H1 (cell line): ENCODE measurements around the gene NOC2L. TPM values are rescaled to one million over a fixed set of nuclear protein-coding genes. Genes with fewer than 3 reads are reported as not detected.
A peak's percentile ranks its signal among the peaks of the same experiment; 100 is the strongest.

Experiments
- CTCF ChIA-PET: fragments of 300-600 bp; sonication (Branson Sonifier 250); formaldehyde crosslinking; loops from one replicate; lab custom pipeline; 2021; ENCODE audit not compliant: partially characterized antibody; lab: Charles Lee
- POLR2A ChIA-PET: fragments of 300-600 bp; sonication (Branson Sonifier 250); formaldehyde crosslinking; loops from one replicate; lab custom pipeline; 2021; ENCODE audit warnings: inconsistent platforms; ENCODE audit not compliant: partially characterized antibody; lab: Charles Lee
- DNase-seq, 2 experiments: peaks; one replicate each; pipeline versions ENCODE4 v3.0.0 to v3.0.0-alpha.2; 2010 to 2022; ENCODE audit warnings: low spot score in 2 of 2, low read depth in 1 of 2, mixed read lengths in 1 of 2
- FAIRE-seq: peaks from 2 replicates; lab custom pipeline; 2011; peaks lifted over from hg19 to GRCh38; lab: Jason Lieb, UNC
- H2AFZ ChIP-seq: 2 replicates; pipeline ENCODE4 v1.8.1; 2012; ENCODE audit warnings: low read length, inconsistent platforms
- H2AK5ac ChIP-seq: 2 replicates; pipeline ENCODE4 v1.6.1; 2013; ENCODE audit warnings: low read depth, low read length
- H2BK120ac ChIP-seq: replicated peaks from 2 replicates; pipeline ENCODE3; 2013; ENCODE audit warnings: low read depth, low read length, inconsistent platforms
- H2BK12ac ChIP-seq: 2 replicates; pipeline ENCODE4 v1.6.1; 2013; ENCODE audit warnings: low read depth, low read length
- H2BK15ac ChIP-seq: 2 replicates; pipeline ENCODE4 v1.6.1; 2013; ENCODE audit warnings: low read length
- H2BK20ac ChIP-seq: 2 replicates; pipeline ENCODE4 v1.6.1; 2013; ENCODE audit warnings: low read length
- H2BK5ac ChIP-seq: 2 replicates; pipeline ENCODE4 v1.6.1; 2013; ENCODE audit warnings: low read depth, low read length
- H3K14ac ChIP-seq: 2 replicates; pipeline ENCODE4 v1.6.1; 2013; ENCODE audit warnings: inconsistent platforms; ENCODE audit not compliant: insufficient read length
- H3K18ac ChIP-seq: 2 replicates; pipeline ENCODE4 v1.6.1; 2013; ENCODE audit warnings: low read length; ENCODE audit errors: extremely low read depth
- H3K23ac ChIP-seq: 2 replicates; pipeline ENCODE4 v1.6.1; 2013; ENCODE audit warnings: inconsistent platforms; ENCODE audit not compliant: insufficient read length
- H3K23me2 ChIP-seq: 2 replicates; pipeline ENCODE4 v1.6.1; 2013; ENCODE audit warnings: low read depth, low read length
- H3K27ac ChIP-seq: 2 replicates; pipeline ENCODE4 v1.6.1; 2011; ENCODE audit warnings: low read depth, low read length, inconsistent platforms
- H3K27me3 ChIP-seq, 4 experiments: replicated peaks in 1 of 4; 1 replicate in 1 of 4; 2 replicates in 3 of 4; pipeline versions ENCODE4 v1.6.1 to v1.8.1; 2011 to 2013; ENCODE audit warnings: low read length in 3 of 4, mild to moderate bottlenecking in 3 of 4, inconsistent platforms in 2 of 4, mixed read lengths in 2 of 4, moderate library complexity in 1 of 4; ENCODE audit not compliant: control insufficient read depth in 3 of 4, insufficient read depth in 3 of 4; ENCODE audit errors: extremely low read depth in 1 of 4
- H3K36me3 ChIP-seq, 4 experiments: 2 replicates each; pipeline versions ENCODE4 v1.6.1 to v1.8.1; 2011 to 2013; ENCODE audit warnings: mild to moderate bottlenecking in 4 of 4, low read length in 3 of 4, moderate library complexity in 2 of 4, control low read depth in 1 of 4, inconsistent platforms in 1 of 4; ENCODE audit not compliant: insufficient read depth in 4 of 4, control insufficient read depth in 2 of 4
- H3K4ac ChIP-seq: replicated peaks from 2 replicates; pipeline ENCODE3; 2013; ENCODE audit warnings: low read length, low read depth, mixed read lengths, inconsistent platforms; ENCODE audit not compliant: insufficient read length
- H3K4me1 ChIP-seq, 4 experiments: replicated peaks in 1 of 4; 1 replicate in 1 of 4; 2 replicates in 3 of 4; pipeline versions ENCODE4 v1.6.1 to v1.8.1; 2011 to 2013; ENCODE audit warnings: low read length in 3 of 4, inconsistent platforms in 2 of 4, mixed read lengths in 1 of 4; ENCODE audit not compliant: insufficient read depth in 4 of 4, control insufficient read depth in 3 of 4
- H3K4me2 ChIP-seq, 2 experiments: 2 replicates each; pipeline versions ENCODE4 v1.6.1 to v1.8.1; 2011 to 2013; ENCODE audit warnings: low read depth in 2 of 2, low read length in 2 of 2, control low read depth in 1 of 2, inconsistent platforms in 1 of 2, mild to moderate bottlenecking in 1 of 2; ENCODE audit not compliant: insufficient read depth in 1 of 2
- H3K4me3 ChIP-seq, 4 experiments: fragments of 200-600, 300-600 bp in 1 of 4; sonication (generic), shearing (Covaris generic), sonication (Bioruptor Twin) in 1 of 4; 2 replicates each; pipeline versions ENCODE4 v1.5.1 to v1.8.1; 2011 to 2016; ENCODE audit warnings: low read length in 4 of 4, low read depth in 3 of 4, control low read depth in 2 of 4, inconsistent platforms in 2 of 4, mild to moderate bottlenecking in 2 of 4, mixed read lengths in 1 of 4, moderate library complexity in 1 of 4; ENCODE audit not compliant: insufficient read depth in 2 of 4; ENCODE audit errors: extremely low read depth in 1 of 4
- H3K56ac ChIP-seq: replicated peaks from 2 replicates; pipeline ENCODE3; 2013; ENCODE audit warnings: low read depth, mild to moderate bottlenecking, mixed read lengths, low read length, inconsistent platforms; ENCODE audit not compliant: insufficient read length
- H3K79me1 ChIP-seq: 2 replicates; pipeline ENCODE4 v1.6.1; 2013; ENCODE audit warnings: low read depth, low read length, control low read depth
- H3K79me2 ChIP-seq, 2 experiments: 2 replicates each; pipeline versions ENCODE4 v1.6.1 to v1.8.1; 2012 to 2013; ENCODE audit warnings: low read length in 2 of 2, mild to moderate bottlenecking in 2 of 2, inconsistent platforms in 1 of 2; ENCODE audit not compliant: insufficient read depth in 2 of 2, control insufficient read depth in 1 of 2
- H3K9ac ChIP-seq, 4 experiments: replicated peaks in 1 of 4; 1 replicate in 1 of 4; 2 replicates in 3 of 4; pipeline versions ENCODE4 v1.6.1 to v1.8.1; 2011 to 2013; ENCODE audit warnings: low read depth in 3 of 4, low read length in 3 of 4, control low read depth in 2 of 4, mild to moderate bottlenecking in 2 of 4, moderate library complexity in 2 of 4, inconsistent platforms in 1 of 4; ENCODE audit errors: extremely low read depth in 1 of 4
- H3K9me3 ChIP-seq, 2 experiments: 2 replicates each; pipeline versions ENCODE4 v1.6.1 to v1.8.1; 2012 to 2013; ENCODE audit warnings: mild to moderate bottlenecking in 2 of 2, moderate library complexity in 2 of 2, control low read depth in 1 of 2, inconsistent platforms in 1 of 2, low read depth in 1 of 2, low read length in 1 of 2, mixed read lengths in 1 of 2; ENCODE audit not compliant: insufficient read depth in 2 of 2
- H4K20me1 ChIP-seq, 2 experiments: replicated peaks in 1 of 2; 2 replicates each; pipeline versions ENCODE3 to v1.8.1; 2011 to 2013; ENCODE audit warnings: inconsistent platforms in 2 of 2, low read length in 2 of 2, mild to moderate bottlenecking in 1 of 2; ENCODE audit not compliant: insufficient read depth in 2 of 2, control insufficient read depth in 1 of 2
- H4K5ac ChIP-seq: 2 replicates; pipeline ENCODE4 v1.6.1; 2013; ENCODE audit warnings: low read length, low read depth, mixed read lengths, inconsistent platforms; ENCODE audit not compliant: insufficient read length
- H4K8ac ChIP-seq: 2 replicates; pipeline ENCODE4 v1.8.0; 2013; ENCODE audit warnings: mild to moderate bottlenecking, moderate library complexity, low read length, inconsistent platforms; ENCODE audit not compliant: insufficient read depth; ENCODE audit errors: extremely low read depth
- H4K91ac ChIP-seq: replicated peaks from 2 replicates; pipeline ENCODE3; 2013; ENCODE audit warnings: low read length, mixed read lengths, inconsistent platforms; ENCODE audit not compliant: insufficient read length
- CREB1 ChIP-seq: IDR thresholded peaks from 2 replicates; pipeline ENCODE4 v1.6.1; 2012; ENCODE audit warnings: inconsistent platforms
- GABPA ChIP-seq: IDR thresholded peaks from 2 replicates; pipeline ENCODE4 v1.6.1; 2011; ENCODE audit warnings: mild to moderate bottlenecking, low read length, moderate library complexity, borderline replicate concordance; ENCODE audit not compliant: insufficient read depth
- KDM4A ChIP-seq: IDR thresholded peaks from one replicate; pipeline ENCODE4 v1.7.1; 2012; ENCODE audit warnings: low read depth, mild to moderate bottlenecking, moderate library complexity, low read length, inconsistent platforms; ENCODE audit not compliant: severe bottlenecking
- SIRT6 ChIP-seq: IDR thresholded peaks from one replicate; pipeline ENCODE4 v1.7.1; 2012; ENCODE audit warnings: low read length, inconsistent platforms
- WGBS, 2 experiments: shearing (Covaris generic) in 1 of 2; methylation state at CpG; one replicate each; pipeline versions ENCODE4 v1.1.6 to v1.1.7; 2013 to 2015; ENCODE audit warnings: low lambda C conversion rate in 2 of 2, mixed read lengths in 2 of 2, inconsistent platforms in 1 of 2, low coverage in 1 of 2, missing lambda C conversion rate in 1 of 2; ENCODE audit not compliant: insufficient replicate concordance in 2 of 2, insufficient coverage in 1 of 2, insufficient read length in 1 of 2; ENCODE audit errors: extremely low coverage in 1 of 2, missing lambda C conversion rate in 1 of 2; 5-methylcytosine and 5-hydroxymethylcytosine counted together
- polyA plus RNA-seq, 7 experiments: library from polyadenylated mRNA; depleted of rRNA in 3 of 7; stranded (reverse) in 5 of 7; unstranded in 2 of 7; fragments of >200 nt in 5 of 7; fragments of 200-250 nt in 2 of 7; gene quantifications; 1 replicate in 5 of 7; 2 replicates in 1 of 7; 4 replicates in 1 of 7; pipeline versions ENCODE4 v1.2.1 to v1.2.3, GENCODE V29; 2011 to 2013; ENCODE audit warnings: missing spikeins in 2 of 7, mixed read lengths in 2 of 7
- total RNA-seq: library from RNA; stranded (reverse); fragmentation: NEBNext Ultra II Directional; extraction: Animal tissue kit (Norgen Biotek cat#: 25700); gene quantifications from 2 replicates; pipeline ENCODE4 v1.2.1, GENCODE V29; 2021

Gene NOC2L
- total and polyA plus RNA-seq, 2 of the 8 experiments (the other 6 are each of a cell fraction or from before 2014, with no cell fraction given) = 74.7 to 130 TPM

DNA sequence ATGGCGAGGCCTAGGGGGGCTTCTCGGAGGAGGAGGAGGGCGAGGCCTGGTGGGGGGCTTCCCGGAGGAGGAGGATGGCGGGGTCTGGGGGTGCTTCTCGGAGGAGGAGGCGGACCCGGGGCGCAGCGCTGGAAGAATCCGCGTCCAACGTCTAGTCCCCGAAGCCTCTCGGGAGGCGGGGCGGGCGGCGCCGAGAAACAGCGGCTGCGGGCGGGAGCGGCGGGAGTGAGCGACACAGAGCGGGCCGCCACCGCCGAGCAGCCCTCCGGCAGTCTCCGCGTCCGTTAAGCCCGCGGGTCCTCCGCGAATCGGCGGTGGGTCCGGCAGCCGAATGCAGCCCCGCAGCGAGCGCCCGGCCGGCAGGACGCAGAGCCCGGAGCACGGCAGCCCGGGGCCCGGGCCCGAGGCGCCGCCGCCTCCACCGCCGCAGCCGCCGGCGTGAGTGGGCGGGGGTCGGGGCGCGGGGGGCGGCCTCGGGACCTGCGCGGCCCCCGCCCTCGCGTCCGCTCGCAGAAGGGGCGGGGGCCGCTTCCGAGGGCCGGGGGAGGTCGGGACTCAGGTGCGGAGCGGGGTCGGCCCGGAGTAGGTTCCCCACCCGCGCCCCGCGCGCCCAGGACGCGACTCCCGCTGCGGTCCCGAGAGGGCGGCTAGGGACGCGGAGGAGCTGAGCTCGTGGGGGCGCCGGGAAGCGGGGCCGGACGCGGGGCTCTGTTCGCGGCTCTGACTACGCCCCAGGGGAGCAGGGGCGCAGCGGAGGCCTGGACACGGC lies 1.5 kb upstream of the NOC2L start, which contains the start of gene KLHL17:
TSS of gene KLHL17 (plus strand) at position 222 of the 769 bp plus-strand sequence. CDS start at position 332, 110 bp downstream.
- H3K4me3 ChIP-seq = peak within 1 kb of the TSS; percentile 49 to 100 (median 58)
- H3K18ac ChIP-seq = peak within 1 kb of the TSS; percentile 48; the same call in 1 of the 2 replicates
- H2AFZ ChIP-seq = no peak within 1 kb of the TSS
- H3K23me2 ChIP-seq = peaks cover 10% of the 10 kb centered on the region
- FAIRE-seq (no peak), DNase-seq (peak in 1 of 2 experiments; percentile 89)
- H4K20me1 ChIP-seq = peaks cover 13 to 28% of the 10 kb centered on the region in 2 experiments
- H3K14ac ChIP-seq = no peak within 1 kb of the TSS
- peaks cover 2 to 29% (median 18%) of the 10 kb centered on the region in 4 experiments for H3K36me3 ChIP-seq
- peaks cover 0 to 14% of the 10 kb centered on the region in 2 experiments; a peak in 3 of 4 replicates for H3K79me2 ChIP-seq
- H2BK5ac ChIP-seq = no peak within 1 kb of the TSS; the same call in 1 of the 2 replicates
- H3K4me2 ChIP-seq = peak within 1 kb of the TSS; percentile 60 to 81
- no peak within 1 kb of the TSS for H3K27ac ChIP-seq
- no peak within 1 kb of the TSS for H2BK20ac ChIP-seq
- ChIA-PET POLR2A (interaction anchor here (0.5 to 1.1 kb wide), 3 partner anchors 12 to 133 kb away, joined by 4 to 5 read pairs (median 4); no protein-coding TSS in a partner anchor), CTCF (interaction anchor here (1.1 to 2.1 kb wide), 2 partner anchors 15 to 31 kb away, joined by 3 to 8 read pairs; no protein-coding TSS in a partner anchor)
- no peak within 1 kb of the TSS for H3K56ac ChIP-seq
- H3K9me3 ChIP-seq = no peaks in the 10 kb centered on the region; a peak in 1 of 4 replicates
- no peak within 1 kb of the TSS for H4K91ac ChIP-seq
- H2BK12ac ChIP-seq = no peak within 1 kb of the TSS
- peaks cover 14% of the 10 kb centered on the region for H3K79me1 ChIP-seq
- no peak within 1 kb of the TSS for H4K5ac ChIP-seq
- no peak for TF ChIP-seq SIRT6
- peak; percentile 74 for TF ChIP-seq KDM4A
- TF ChIP-seq CREB1 = peak; percentile 56
- peak; percentile 27; the same call in 1 of the 2 replicates for TF ChIP-seq GABPA
- H2BK120ac ChIP-seq = no peak within 1 kb of the TSS
- peaks cover 4 to 22% (median 16%) of the 10 kb centered on the region in 4 experiments for H3K27me3 ChIP-seq
- 0 out of 2 replicates have a peak within 1 kb of the TSS, but pooled peaks have one; percentile 72 for H2BK15ac ChIP-seq
- H3K4me1 ChIP-seq = peaks cover 0 to 9% (median 3%) of the 10 kb centered on the region in 4 experiments; a peak in 5 of 7 replicates
- WGBS, 2 experiments = 0% methylated on average over 2 of the region's 109 CpGs; no CpG with 5 or more reads in 1 of the 2 experiments
- H4K8ac ChIP-seq = peak within 1 kb of the TSS; percentile 79
- H3K9ac ChIP-seq = no peak within 1 kb of the TSS
- peak within 1 kb of the TSS; percentile 90; the same call in 1 of the 2 replicates for H2AK5ac ChIP-seq
- no peak within 1 kb of the TSS for H3K4ac ChIP-seq
- no peak within 1 kb of the TSS for H3K23ac ChIP-seq
